OCI-LY3 (cell line): ENCODE results near the gene HAS3.
"Not testable (repeated sequence)": the region's sequence is repeated elsewhere in the genome, so short reads cannot be mapped to it uniquely, and the experiment has no call there.

ENCODE experiments used
- CTCF ChIP-seq: fragments of 200-600, 300-600 bp; sonication (generic); IDR thresholded peaks from 2 replicates; pipeline ENCODE4 v1.5.1; 2014; ENCODE audit warnings: antibody characterized with exemption, low read length, low read depth
- EZH2phosphoT487 ChIP-seq: fragments of 200-600 bp; shearing (Covaris generic); IDR thresholded peaks from 2 replicates; pipeline ENCODE4 v1.6.1; 2018; ENCODE audit warnings: antibody characterized with exemption, mixed run types, low read depth

DNA sequence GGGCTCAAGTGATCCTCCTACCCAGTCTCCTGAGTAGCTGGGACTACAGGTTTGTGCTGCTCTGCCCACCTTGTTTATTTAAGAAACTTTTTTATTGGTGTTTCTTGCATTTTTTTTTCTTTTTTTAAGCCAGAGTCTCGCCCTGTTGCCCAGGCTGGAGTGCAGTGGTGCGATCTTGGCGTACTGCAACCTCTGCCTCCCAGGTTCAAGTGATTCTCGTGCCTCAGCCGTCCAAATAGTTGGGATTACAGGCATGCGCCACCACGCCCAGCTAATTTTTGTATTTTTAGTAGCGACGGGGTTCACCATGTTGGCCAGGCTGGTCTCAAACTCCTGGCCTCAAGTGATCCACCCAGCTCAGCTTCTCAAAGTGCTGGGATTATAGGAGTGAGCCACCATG, 44.2 kb downstream of the HAS3 start:
- TF ChIP-seq CTCF, EZH2phosphoT487: not testable (repeated sequence)
